Kidney (tissue), 14 donors: ENCODE measurements around the gene ALDH1L1. TPM values are rescaled to one million over a fixed set of nuclear protein-coding genes. Genes with fewer than 3 reads are reported as not detected.

ENCODE experiments used
- DNase-seq, 5 donors: peaks; one replicate each; pipeline ENCODE4 v3.0.0-alpha.2; 2013 to 2020
- FAIRE-seq: peaks from 2 replicates; lab custom pipeline; 2012; peaks lifted over from hg19 to GRCh38; lab: Jason Lieb, UNC
- H3K27ac ChIP-seq, 2 donors: one replicate each; pipeline ENCODE4 v1.7.0; 2013; ENCODE audit warnings: low read depth in 2 of 2, low read length in 2 of 2, inconsistent platforms in 1 of 2
- H3K27me3 ChIP-seq: one replicate; pipeline ENCODE4 v1.7.1; 2013; ENCODE audit warnings: low read length, inconsistent platforms; ENCODE audit not compliant: control insufficient read depth, insufficient read depth
- H3K36me3 ChIP-seq, 3 donors: one replicate each; pipeline versions ENCODE4 v1.7.0 to v1.7.1; 2013; ENCODE audit warnings: low read length in 3 of 3, control low read depth in 1 of 3, inconsistent platforms in 1 of 3; ENCODE audit not compliant: insufficient read depth in 3 of 3, control insufficient read depth in 2 of 3
- H3K4me1 ChIP-seq, 3 donors: one replicate each; pipeline versions ENCODE4 v1.7.0 to v1.7.1; 2013; ENCODE audit warnings: low read length in 3 of 3, inconsistent platforms in 1 of 3, low read depth in 1 of 3; ENCODE audit not compliant: control insufficient read depth in 2 of 3, insufficient read depth in 2 of 3
- H3K4me3 ChIP-seq, 3 donors: one replicate each; pipeline versions ENCODE4 v1.7.0 to v1.8.1; 2013; ENCODE audit warnings: low read length in 3 of 3, control low read depth in 1 of 3, inconsistent platforms in 1 of 3
- H3K9ac ChIP-seq, 3 donors: one replicate each; pipeline versions ENCODE4 v1.7.0 to v1.7.1; 2013; ENCODE audit warnings: low read length in 3 of 3, control low read depth in 1 of 3, inconsistent platforms in 1 of 3
- H3K9me3 ChIP-seq, 3 donors: one replicate each; pipeline versions ENCODE4 v1.7.0 to v1.7.1; 2013; ENCODE audit warnings: low read length in 3 of 3, control low read depth in 1 of 3, inconsistent platforms in 1 of 3; ENCODE audit not compliant: control insufficient read depth in 2 of 3, insufficient read depth in 1 of 3
- intact Hi-C: fragments of 100-400 bp; cut with DNase I; formaldehyde crosslinking; loops from one replicate; pipeline ENCODE4 v1.11.1; 2022
- polyA plus RNA-seq: library from polyadenylated mRNA; stranded (reverse); fragments of 350-450 nt; fragmentation: Illumina TruSeq; extraction: RNeasy Lipid Tissue Mini Kit (QIAGEN cat#74804); gene quantifications from one replicate; pipeline ENCODE4 v1.2.3, GENCODE V29; 2014; ENCODE audit warnings: low read depth, low replicate concordance; ENCODE audit not compliant: insufficient read depth
- total RNA-seq: library from RNA; stranded (reverse); fragmentation: NEBNext Ultra II Directional; extraction: Animal tissue kit (Norgen Biotek cat#: 25700); gene quantifications from one replicate; pipeline ENCODE4 v1.2.1, GENCODE V29; 2021
- TF ChIP-seq, protein P1 (sequence below): IDR thresholded peaks from 3 replicates; pipeline ENCODE4 v1.5.1; 2012; ENCODE audit warnings: mild to moderate bottlenecking, moderate library complexity, borderline replicate concordance; ENCODE audit not compliant: insufficient read depth; ENCODE audit errors: extremely low read depth
- donor health status: control.
- donor health status: control.
- donor health status: control.
- donor health status: control.
- donor health status: control.
- donor health status: DM: yes; HTN: yes; CAD: no.
- donor health status: Normal renal cell carcinoma (clear cell type).

Gene ALDH1L1
- total and polyA plus RNA-seq, 2 donors from 2014 or later: 60.0 to 199 TPM

DNA sequence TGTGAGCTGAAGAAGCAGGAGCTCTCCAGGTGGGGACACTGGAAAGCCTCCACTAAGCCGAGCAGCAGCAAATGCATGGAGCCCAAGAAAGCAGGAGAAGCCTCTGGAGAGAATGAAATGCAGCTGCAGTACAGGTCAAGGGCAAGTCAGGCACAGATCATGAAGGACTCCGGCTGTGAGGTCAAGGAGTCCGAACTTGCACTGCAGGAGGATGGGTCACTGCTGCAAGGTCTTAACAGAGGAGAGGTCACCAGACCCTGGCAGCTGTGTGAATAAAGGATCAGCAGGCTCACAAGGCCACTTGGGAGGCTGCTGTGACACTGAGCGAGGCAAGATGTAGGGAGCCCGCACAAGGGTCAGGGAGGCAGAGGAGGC lies 71.7 kb downstream of the ALDH1L1 start:
- Histone ChIP-seq H3K4me1 (no peaks in the 10 kb centered on the region), H3K9ac (no peak overlapping the region), H3K4me3 (no peak overlapping the region), H3K27me3 (no peaks in the 10 kb centered on the region), H3K27ac (no peak overlapping the region), H3K9me3 (no peaks in the 10 kb centered on the region), H3K36me3 (peaks cover 0 to 59% (median 36%) of the 10 kb centered on the region in 3 donors)
- DNase-seq (peak in 2 of 5 donors; percentile 15 to 17), FAIRE-seq (no peak)
- intact Hi-C loops: no loop called here
- TF ChIP-seq, protein P1, sequence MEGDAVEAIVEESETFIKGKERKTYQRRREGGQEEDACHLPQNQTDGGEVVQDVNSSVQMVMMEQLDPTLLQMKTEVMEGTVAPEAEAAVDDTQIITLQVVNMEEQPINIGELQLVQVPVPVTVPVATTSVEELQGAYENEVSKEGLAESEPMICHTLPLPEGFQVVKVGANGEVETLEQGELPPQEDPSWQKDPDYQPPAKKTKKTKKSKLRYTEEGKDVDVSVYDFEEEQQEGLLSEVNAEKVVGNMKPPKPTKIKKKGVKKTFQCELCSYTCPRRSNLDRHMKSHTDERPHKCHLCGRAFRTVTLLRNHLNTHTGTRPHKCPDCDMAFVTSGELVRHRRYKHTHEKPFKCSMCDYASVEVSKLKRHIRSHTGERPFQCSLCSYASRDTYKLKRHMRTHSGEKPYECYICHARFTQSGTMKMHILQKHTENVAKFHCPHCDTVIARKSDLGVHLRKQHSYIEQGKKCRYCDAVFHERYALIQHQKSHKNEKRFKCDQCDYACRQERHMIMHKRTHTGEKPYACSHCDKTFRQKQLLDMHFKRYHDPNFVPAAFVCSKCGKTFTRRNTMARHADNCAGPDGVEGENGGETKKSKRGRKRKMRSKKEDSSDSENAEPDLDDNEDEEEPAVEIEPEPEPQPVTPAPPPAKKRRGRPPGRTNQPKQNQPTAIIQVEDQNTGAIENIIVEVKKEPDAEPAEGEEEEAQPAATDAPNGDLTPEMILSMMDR: no peak

DNA sequence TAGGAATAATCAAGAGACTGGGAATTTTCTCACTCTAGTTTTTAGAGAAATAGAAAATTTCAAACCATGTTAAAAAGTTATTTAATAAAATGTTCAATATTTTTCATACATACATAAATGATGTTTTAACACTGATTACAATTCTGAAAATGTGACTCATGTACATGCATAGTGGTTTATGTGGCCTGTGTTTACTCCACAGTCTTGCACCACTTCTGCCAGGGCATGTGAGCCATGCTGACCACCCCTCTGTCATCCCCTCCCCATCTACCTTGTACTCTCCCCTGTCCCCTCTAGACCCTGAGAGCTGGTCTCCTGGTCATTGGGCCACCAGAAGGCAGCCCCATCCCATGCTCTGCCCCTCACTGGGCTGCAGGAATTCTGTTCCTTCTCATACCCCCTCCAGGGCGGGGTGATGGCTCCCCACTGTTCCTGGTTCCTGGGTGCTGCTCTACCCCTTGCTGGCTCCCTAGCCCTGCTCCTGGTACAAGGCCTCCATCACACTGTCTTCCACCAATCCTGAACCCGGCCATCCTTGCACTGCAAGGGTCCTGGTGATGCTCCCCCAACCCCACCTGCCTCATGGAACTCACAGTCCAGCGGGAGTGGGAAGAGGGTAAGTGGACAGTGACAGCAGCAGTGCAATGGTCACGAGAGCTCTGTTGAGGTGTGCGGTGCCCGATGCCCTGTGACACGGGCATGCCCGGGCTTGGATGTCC lies 72.3 kb downstream of the ALDH1L1 start:
- no peak overlapping the region for H3K27ac ChIP-seq
- no peaks in the 10 kb centered on the region for H3K27me3 ChIP-seq
- no peaks in the 10 kb centered on the region for H3K4me1 ChIP-seq
- no peak overlapping the region for H3K4me3 ChIP-seq
- FAIRE-seq (no peak), DNase-seq (peak in 1 of 5 donors; percentile 21)
- no peaks in the 10 kb centered on the region for H3K9me3 ChIP-seq
- H3K9ac ChIP-seq: no peak overlapping the region
- intact Hi-C loops: no loop called here
- TF ChIP-seq, protein P1: no peak
- H3K36me3 ChIP-seq: peaks cover 0 to 60% (median 38%) of the 10 kb centered on the region in 3 donors

DNA sequence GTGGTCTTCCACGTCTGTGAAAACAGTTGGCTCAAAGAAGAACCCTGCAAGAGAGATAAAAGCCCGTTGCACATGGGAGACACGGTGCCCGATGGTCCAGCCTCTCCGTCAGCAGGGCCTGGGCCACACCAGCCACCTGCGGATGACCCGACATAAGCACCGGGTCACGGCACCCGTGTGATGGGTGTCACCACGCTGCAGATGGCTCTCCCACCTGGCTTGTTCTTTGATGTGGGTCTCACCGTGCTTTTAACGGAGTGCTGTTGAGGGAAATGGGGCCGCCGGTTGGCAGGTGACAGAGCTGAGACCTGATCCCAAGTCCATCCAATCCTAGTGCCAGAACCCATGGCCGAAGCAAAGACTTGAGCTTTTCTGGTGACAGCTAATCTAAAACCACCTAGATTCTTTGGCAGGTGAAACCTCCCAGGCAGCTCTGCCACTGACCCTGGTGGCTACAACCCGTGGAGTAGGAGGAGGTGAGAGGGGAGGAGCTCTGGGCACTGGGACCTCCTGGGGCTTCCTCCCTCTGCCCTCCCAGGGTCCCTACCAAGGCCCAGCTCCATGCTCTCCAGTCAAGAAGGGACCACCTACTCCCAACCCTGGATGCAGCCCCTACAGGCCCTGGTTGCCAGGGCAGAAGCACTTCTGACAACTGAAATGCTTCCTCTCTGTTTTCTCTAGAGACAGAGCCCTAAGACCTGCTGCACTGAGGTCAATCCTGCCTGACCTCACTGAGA lies 73.0 kb downstream of the ALDH1L1 start:
- H3K27me3 ChIP-seq: no peaks in the 10 kb centered on the region
- no peaks in the 10 kb centered on the region for H3K4me1 ChIP-seq
- DNase-seq (peak in 1 of 5 donors; percentile 20), FAIRE-seq (no peak)
- no peak overlapping the region for H3K9ac ChIP-seq
- TF ChIP-seq, protein P1: no peak
- intact Hi-C loops: no loop called here
- no peak overlapping the region for H3K27ac ChIP-seq
- no peak overlapping the region for H3K4me3 ChIP-seq
- no peaks in the 10 kb centered on the region for H3K9me3 ChIP-seq
- peaks cover 0 to 67% (median 42%) of the 10 kb centered on the region in 3 donors for H3K36me3 ChIP-seq
